GM18873 (cell line): Measurements from ENCODE around the gene UBE2E2.

Experiments
- ATAC-seq: cut with Tn5 transposase; IDR thresholded peaks from one replicate; pipeline ENCODE4 v1.9.1; 2021; ENCODE audit warnings: mild to moderate bottlenecking, moderate library complexity, moderate number of reproducible peaks; ENCODE audit not compliant: unreplicated experiment, low FRiP score

Gene UBE2E2

GRCh38 chr3:23271876-23272741, 69.0 kb downstream of the UBE2E2 start:
- ATAC-seq, result no peak

- ATAC-seq, result no peak
These were observed 69.7 kb downstream of the UBE2E2 start for GRCh38 chr3:23272820-23273219.

- ATAC-seq, result no peak
These were observed 71.9 kb downstream of the UBE2E2 start for GRCh38 chr3:23275061-23275460.

GRCh38 chr3:23275814-23276213, 72.7 kb downstream of the UBE2E2 start:
- no peak for ATAC-seq

- no peak for ATAC-seq
These were observed 74.0 kb downstream of the UBE2E2 start for GRCh38 chr3:23276913-23277658.

GRCh38 chr3:23277688-23278087, 74.6 kb downstream of the UBE2E2 start:
- ATAC-seq, result no peak

GRCh38 chr3:23283625-23284024, 80.5 kb downstream of the UBE2E2 start:
- no peak for ATAC-seq

- no peak for ATAC-seq
These were observed 85.2 kb downstream of the UBE2E2 start for GRCh38 chr3:23288286-23288685.

- ATAC-seq, result no peak
These were observed 85.6 kb downstream of the UBE2E2 start for GRCh38 chr3:23288715-23289114.

GRCh38 chr3:23292432-23292831, 89.3 kb downstream of the UBE2E2 start:
- ATAC-seq, result no peak

- ATAC-seq, result no peak
These were observed 91.8 kb downstream of the UBE2E2 start for GRCh38 chr3:23294770-23295387.

GRCh38 chr3:23301819-23302218, 98.7 kb downstream of the UBE2E2 start:
- no peak for ATAC-seq

GRCh38 chr3:23302271-23302670, 99.1 kb downstream of the UBE2E2 start:
- ATAC-seq, result no peak

- no peak for ATAC-seq
These were observed 100.6 kb downstream of the UBE2E2 start for GRCh38 chr3:23303601-23304217.

GRCh38 chr3:23304424-23304823, 101.3 kb downstream of the UBE2E2 start:
- no peak for ATAC-seq

GRCh38 chr3:23308986-23309625, 106.0 kb downstream of the UBE2E2 start:
- ATAC-seq, result no peak

GRCh38 chr3:23312866-23313265, 109.7 kb downstream of the UBE2E2 start:
- ATAC-seq, result no peak

- no peak for ATAC-seq
These were observed 112.0 kb downstream of the UBE2E2 start for GRCh38 chr3:23314981-23315762.

GRCh38 chr3:23316924-23317323, 113.8 kb downstream of the UBE2E2 start:
- no peak for ATAC-seq
